ENCODE results near the gene STRIP2.
"Not testable (repeated sequence)": the region's sequence is repeated elsewhere in the genome, so short reads cannot be mapped to it uniquely, and the experiment has no call there.

Gene STRIP2, protein sequence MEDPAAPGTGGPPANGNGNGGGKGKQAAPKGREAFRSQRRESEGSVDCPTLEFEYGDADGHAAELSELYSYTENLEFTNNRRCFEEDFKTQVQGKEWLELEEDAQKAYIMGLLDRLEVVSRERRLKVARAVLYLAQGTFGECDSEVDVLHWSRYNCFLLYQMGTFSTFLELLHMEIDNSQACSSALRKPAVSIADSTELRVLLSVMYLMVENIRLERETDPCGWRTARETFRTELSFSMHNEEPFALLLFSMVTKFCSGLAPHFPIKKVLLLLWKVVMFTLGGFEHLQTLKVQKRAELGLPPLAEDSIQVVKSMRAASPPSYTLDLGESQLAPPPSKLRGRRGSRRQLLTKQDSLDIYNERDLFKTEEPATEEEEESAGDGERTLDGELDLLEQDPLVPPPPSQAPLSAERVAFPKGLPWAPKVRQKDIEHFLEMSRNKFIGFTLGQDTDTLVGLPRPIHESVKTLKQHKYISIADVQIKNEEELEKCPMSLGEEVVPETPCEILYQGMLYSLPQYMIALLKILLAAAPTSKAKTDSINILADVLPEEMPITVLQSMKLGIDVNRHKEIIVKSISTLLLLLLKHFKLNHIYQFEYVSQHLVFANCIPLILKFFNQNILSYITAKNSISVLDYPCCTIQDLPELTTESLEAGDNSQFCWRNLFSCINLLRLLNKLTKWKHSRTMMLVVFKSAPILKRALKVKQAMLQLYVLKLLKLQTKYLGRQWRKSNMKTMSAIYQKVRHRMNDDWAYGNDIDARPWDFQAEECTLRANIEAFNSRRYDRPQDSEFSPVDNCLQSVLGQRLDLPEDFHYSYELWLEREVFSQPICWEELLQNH

DNA sequence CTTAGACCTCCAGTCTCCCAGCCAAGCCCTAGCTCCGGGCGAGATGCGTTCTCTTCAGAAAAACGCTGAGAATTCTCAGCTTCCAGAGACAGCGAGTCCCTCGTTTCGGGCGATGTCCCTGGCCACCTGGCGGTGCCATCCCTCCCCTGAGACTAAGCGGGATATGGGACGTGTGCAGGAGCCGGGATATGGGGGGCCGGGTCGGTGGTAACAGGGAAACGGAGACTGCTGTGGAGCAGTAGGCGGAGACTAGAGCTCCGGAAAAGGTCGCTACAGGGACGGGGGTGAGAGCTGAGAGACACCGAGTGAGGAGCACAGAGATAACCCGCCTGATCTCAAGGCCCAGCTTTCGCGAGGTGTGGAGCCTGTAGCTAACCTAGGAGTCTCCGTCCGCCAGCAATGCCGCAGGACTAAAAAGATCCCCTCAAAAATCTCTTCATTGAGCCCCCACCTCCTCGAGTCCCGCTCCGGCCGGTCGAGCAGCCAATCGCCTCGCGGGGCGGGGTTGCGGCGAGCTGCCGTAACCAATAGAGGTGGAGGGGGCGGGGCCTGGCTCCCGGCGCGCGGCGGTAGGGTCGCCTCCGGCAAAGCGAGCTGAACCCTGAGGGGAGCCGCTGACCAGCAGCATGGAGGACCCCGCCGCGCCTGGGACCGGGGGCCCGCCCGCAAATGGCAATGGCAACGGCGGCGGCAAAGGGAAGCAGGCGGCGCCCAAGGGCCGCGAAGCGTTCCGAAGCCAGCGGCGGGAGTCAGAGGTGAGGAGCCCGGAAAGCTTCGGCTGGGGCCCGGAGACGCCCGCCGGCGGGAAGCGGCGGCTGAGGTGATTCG is at the start of gene STRIP2:
Gene STRIP2 (plus strand): TSS at position 586 of the 828 bp plus-strand sequence. CDS start 41 bp downstream, at position 627.
- DNase-seq (ENCODE audit: low read depth), result peak; percentile 87

DNA sequence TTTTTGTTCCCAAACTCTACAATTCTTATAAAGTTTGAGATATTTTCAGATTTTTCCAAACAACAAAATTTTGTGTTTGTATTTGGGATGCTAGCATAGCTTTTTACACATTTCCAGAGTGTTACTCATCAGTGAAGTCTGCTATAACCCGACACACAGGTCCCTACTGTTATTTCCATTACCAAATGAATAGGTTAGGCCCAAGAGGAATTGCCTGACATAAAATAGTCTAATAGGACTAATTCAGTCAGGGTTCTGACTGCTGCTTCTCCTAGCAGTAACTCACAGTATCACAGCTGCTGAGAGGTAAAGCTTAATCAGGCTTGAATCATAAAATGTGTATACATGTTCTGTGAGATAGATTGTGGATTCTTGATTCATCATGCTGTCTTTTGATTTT is 49.1 kb upstream of the STRIP2 start:
- no peak for DNase-seq (ENCODE audit: low read depth)

- no peak for DNase-seq (ENCODE audit: low read depth)
Measured at GRCh38 chr7:129385598-129385997, 48.6 kb upstream of the STRIP2 start.

- no peak for DNase-seq (ENCODE audit: low read depth)
Measured at GRCh38 chr7:129386506-129386905, 47.7 kb upstream of the STRIP2 start.

DNA sequence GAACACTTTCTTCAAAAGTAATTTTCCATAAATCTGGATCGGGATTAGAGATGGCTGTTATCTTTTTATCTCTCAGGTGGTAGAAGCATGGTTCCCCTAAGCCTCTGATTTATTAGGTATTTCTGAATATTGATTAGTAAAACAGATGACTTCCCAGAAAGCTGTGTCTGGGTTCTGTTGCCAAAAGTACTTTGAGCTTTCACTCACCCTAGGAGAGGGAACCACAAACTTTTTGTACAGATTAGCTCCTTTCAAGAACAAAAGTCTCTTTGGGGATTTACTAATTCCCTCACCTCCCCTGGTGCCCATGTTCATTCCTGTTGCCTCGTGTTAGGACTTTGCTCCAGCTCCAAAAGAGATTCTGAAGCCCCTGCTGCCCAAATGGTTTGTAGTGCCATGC is 46.7 kb upstream of the STRIP2 start:
- no peak for DNase-seq (ENCODE audit: low read depth)

DNA sequence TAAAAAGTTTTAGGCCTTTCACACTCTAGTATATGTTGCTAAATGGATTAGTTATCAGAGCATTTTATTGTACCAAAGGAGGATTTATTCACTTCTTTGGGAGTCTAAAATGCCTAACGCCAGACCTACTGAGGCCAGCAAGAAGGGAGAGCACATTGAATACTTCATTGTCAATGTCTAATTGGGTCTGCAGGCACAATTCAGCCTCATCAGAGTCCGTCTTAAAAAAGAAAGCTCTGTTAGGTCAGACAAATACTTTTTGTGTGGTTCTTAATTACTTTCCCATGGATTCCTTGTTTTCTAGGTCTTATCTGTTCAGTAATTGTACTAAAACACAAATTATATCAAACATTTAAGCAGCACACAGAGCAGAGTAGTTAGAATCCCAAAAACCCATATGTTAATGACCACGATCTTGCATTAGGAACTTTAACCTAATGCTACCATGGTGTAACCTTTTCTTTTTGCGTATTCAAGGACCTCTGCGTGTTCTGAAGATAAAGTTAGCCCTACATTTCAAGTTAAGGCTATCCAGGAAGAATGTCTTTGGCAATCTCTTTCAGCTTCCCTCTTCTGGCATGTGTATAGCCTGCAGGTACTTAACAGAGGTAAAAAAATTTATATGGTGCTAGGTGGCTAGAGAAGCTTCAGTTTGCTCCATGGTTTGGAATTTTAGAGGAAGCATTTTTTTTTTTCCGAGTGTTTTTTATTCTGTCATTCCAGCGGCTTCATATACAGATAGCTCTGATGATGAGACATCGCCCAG is 45.7 kb upstream of the STRIP2 start:
- no peak for DNase-seq (ENCODE audit: low read depth)

GRCh38 chr7:129389829-129390228 is 44.4 kb upstream of the STRIP2 start:
- DNase-seq (ENCODE audit: low read depth), result no peak

- DNase-seq (ENCODE audit: low read depth), result no peak
Measured at GRCh38 chr7:129390314-129390713, 43.9 kb upstream of the STRIP2 start.

DNA sequence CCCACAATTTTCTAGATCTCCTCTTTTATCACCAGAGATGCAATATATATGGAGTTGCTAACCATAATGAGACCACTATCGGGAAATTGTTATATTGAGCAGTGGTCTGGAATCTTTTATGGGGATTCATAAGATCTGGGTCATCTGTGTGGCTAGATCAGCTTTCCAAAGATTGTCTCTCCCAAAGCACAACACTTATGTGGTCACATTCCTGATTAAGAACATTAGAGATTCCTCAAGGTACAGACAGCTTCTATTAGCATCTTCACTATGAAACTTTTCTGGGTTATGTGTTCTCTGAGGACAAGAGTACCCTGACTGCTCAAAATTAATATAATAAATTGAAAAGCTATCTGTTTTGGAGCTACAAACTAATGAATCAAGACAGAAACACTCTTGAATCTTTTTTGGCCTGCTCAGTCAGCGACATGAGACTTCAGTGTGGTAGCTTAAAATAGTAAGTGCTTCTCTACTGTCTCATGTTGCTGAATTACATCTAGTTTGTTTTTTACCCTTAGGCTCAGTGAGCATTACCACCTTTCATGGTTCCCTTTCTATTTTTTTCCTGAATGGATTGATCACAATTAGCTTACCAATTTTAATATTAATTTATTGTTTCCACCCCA is 42.6 kb upstream of the STRIP2 start:
- no peak for DNase-seq (ENCODE audit: low read depth)

DNA sequence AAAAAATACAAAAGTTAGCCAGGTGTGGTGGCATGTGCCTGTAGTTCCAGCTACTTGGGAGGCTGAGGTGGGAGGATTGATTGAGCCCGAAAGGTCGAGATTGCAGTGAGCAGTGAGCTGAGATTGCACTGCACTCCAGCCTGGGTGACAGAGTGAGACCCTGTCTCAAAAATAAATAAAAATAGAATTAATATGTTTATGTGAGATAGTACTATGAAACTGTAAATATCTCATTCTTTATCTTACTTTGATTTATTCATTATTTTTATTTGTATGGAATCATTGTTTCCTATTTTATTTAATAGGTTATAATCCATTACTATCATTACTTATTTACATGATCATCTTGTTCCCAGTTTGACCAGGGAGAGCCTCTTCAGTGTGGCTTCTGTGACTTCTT is 41.0 kb upstream of the STRIP2 start:
- no peak for DNase-seq (ENCODE audit: low read depth)

- DNase-seq (ENCODE audit: low read depth), result no peak
Measured at GRCh38 chr7:129394101-129394500, 40.1 kb upstream of the STRIP2 start.

DNA sequence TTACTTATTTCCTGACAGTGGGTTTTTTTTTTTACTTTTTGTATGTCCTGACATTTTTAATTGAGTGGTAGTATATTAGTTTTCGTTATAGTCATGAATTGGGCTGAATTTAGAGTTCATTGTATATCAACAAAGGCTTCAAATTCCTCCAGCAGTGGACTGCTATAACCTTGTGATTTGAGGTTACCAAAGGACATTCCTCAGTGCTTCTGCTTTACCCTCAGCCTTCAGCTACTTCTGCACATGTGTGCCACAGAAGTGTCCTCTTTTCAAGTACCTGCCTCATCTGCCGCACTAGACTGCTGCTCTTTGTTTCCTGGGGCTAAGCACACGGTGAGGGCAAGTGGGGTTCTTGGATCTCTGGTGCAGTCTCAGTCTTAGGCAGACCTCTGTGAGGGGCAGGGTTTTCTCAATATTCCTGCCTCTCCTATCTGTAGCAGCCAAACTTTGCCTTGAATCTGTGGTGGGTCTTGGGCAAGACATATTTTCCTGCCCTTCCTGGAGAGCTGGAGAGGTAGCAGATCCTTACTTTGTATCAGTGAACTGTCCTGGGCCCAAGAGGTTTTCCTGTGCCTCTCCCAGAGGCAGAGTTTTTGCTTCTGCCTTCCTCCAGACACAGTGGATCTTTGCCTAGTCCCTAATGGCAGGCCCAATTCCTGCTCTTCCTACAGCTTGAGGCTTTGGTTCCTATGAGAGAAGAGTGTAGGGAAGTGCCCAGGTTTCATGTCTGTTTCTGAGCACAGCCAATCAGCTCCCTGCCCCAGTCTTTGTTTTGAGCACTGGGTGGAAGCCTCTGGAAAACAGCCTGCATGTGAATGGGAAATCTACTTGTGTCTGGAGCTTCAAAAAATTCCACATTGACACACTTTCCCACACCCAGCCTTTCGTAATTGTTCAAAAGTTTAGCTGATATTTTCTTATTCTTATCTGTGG is 39.0 kb upstream of the STRIP2 start:
- DNase-seq (ENCODE audit: low read depth), result no peak

DNA sequence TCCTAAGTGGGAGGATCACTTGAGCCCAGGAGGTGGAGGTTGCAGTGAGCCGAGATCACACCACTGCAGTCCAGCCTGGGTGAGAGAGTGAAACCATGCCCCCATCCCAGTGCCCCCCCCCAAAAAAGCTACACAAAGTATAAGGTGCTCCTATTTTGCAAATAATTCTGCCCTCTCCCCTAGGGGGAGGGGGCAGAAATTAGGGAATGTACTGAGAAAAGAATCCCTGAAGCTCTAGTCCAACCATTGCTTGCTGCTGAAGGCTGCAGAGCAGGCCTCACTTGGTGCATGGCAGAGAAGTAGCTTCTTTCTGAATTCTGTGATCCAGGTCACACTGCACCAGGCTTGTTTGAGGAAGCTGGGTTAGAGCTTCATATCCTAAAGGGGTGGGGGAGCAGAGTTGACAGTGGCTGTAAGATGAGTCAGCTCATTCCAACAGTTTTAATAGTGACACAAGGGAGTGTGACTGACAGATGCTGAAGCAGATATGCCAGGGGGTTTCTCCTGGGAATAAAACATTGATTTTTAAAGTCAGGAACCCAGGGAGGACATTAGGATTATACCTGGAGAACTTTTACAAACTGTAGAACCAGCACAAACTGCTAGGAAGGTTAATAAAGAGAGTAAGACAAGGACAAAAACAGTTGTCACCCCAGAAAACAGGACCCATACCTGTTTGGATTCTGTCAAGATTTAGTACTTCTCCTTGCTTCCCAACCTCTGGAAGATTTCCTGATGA is 32.8 kb upstream of the STRIP2 start:
- DNase-seq (ENCODE audit: low read depth), result no peak

- DNase-seq (ENCODE audit: low read depth), result no peak
Measured at GRCh38 chr7:129401967-129402860, 32.0 kb upstream of the STRIP2 start.

GRCh38 chr7:129405527-129405926 is 28.7 kb upstream of the STRIP2 start:
- no peak for DNase-seq (ENCODE audit: low read depth)

GRCh38 chr7:129410238-129410637 is 24.0 kb upstream of the STRIP2 start:
- not testable (repeated sequence) for DNase-seq (ENCODE audit: low read depth)

- DNase-seq (ENCODE audit: low read depth), result no peak
Measured at GRCh38 chr7:129412501-129412900, 21.7 kb upstream of the STRIP2 start.

GRCh38 chr7:129417073-129417472 is 17.2 kb upstream of the STRIP2 start:
- no peak for DNase-seq (ENCODE audit: low read depth)

Data from activated T-helper 9 cell treated with anti-CD3 and anti-CD28 coated beads, Interleukin-2, amount 50 U/mL, for 16 hours (primary cell).